Skeletal muscle tissue (tissue), 4 donors: ENCODE results near the gene MAS1L. TPM values are rescaled to one million over a fixed set of nuclear protein-coding genes. Genes with fewer than 3 reads are reported as not detected.

Experiments used
- H3K27ac ChIP-seq: one replicate; pipeline ENCODE4 v1.7.0; 2013; ENCODE audit warnings: mild to moderate bottlenecking, low read depth, low read length, inconsistent platforms
- H3K27me3 ChIP-seq, 3 donors: one replicate each; pipeline ENCODE4 v1.7.0; 2013; ENCODE audit warnings: low read length in 3 of 3; ENCODE audit not compliant: control insufficient read depth in 3 of 3, insufficient read depth in 3 of 3
- H3K36me3 ChIP-seq, 3 donors: one replicate each; pipeline ENCODE4 v1.7.0; 2013; ENCODE audit warnings: low read length in 3 of 3; ENCODE audit not compliant: control insufficient read depth in 3 of 3, insufficient read depth in 3 of 3
- H3K4me1 ChIP-seq, 3 donors: one replicate each; pipeline ENCODE4 v1.7.0; 2013; ENCODE audit warnings: low read length in 3 of 3, mild to moderate bottlenecking in 3 of 3; ENCODE audit not compliant: control insufficient read depth in 3 of 3, insufficient read depth in 3 of 3
- H3K4me3 ChIP-seq, 3 donors: one replicate each; pipeline ENCODE4 v1.7.0; 2013; ENCODE audit warnings: low read length in 3 of 3
- H3K9ac ChIP-seq, 3 donors: one replicate each; pipeline ENCODE4 v1.7.0; 2013; ENCODE audit warnings: low read length in 3 of 3, mild to moderate bottlenecking in 3 of 3, moderate library complexity in 2 of 3, low read depth in 1 of 3
- H3K9me3 ChIP-seq, 3 donors: one replicate each; pipeline ENCODE4 v1.7.0; 2013; ENCODE audit warnings: low read length in 3 of 3; ENCODE audit not compliant: control insufficient read depth in 3 of 3
- total RNA-seq: library from RNA; depleted of rRNA; stranded (reverse); fragments of >200 nt; gene quantifications from one replicate; pipeline ENCODE4 v1.2.3, GENCODE V29; 2014
- donor health status: Osteomylitis.

Gene MAS1L
- total RNA-seq, 1 donor from 2014 or later = not detected

GRCh38 chr6:29525311-29525639 lies 37.5 kb upstream of the MAS1L start:
- H3K9ac ChIP-seq = no peak overlapping the region
- H3K27me3 ChIP-seq = no peaks in the 10 kb centered on the region
- H3K36me3 ChIP-seq = no peaks in the 10 kb centered on the region
- H3K4me3 ChIP-seq = no peak overlapping the region
- H3K27ac ChIP-seq = no peak overlapping the region
- no peaks in the 10 kb centered on the region for H3K4me1 ChIP-seq
- no peaks in the 10 kb centered on the region for H3K9me3 ChIP-seq

- Histone ChIP-seq H3K9me3 (no peaks in the 10 kb centered on the region), H3K36me3 (no peaks in the 10 kb centered on the region), H3K27me3 (no peaks in the 10 kb centered on the region), H3K27ac (no peak overlapping the region), H3K4me3 (no peak overlapping the region), H3K9ac (no peak overlapping the region), H3K4me1 (no peaks in the 10 kb centered on the region)
Measured at GRCh38 chr6:29524444-29525310, 36.9 kb upstream of the MAS1L start.

- no peak overlapping the region for H3K4me3 ChIP-seq
- H3K27me3 ChIP-seq = no peaks in the 10 kb centered on the region
- no peaks in the 10 kb centered on the region for H3K4me1 ChIP-seq
- H3K36me3 ChIP-seq = no peaks in the 10 kb centered on the region
- no peaks in the 10 kb centered on the region for H3K9me3 ChIP-seq
- no peak overlapping the region for H3K9ac ChIP-seq
- no peak overlapping the region for H3K27ac ChIP-seq
Measured at GRCh38 chr6:29524044-29524443, 36.3 kb upstream of the MAS1L start.

GRCh38 chr6:29522227-29522626 lies 34.5 kb upstream of the MAS1L start:
- no peak overlapping the region for H3K4me3 ChIP-seq
- H3K9me3 ChIP-seq = no peaks in the 10 kb centered on the region
- no peaks in the 10 kb centered on the region for H3K36me3 ChIP-seq
- H3K27me3 ChIP-seq = no peaks in the 10 kb centered on the region
- H3K4me1 ChIP-seq = no peaks in the 10 kb centered on the region
- no peak overlapping the region for H3K9ac ChIP-seq
- H3K27ac ChIP-seq = no peak overlapping the region

GRCh38 chr6:29521006-29521680 lies 33.4 kb upstream of the MAS1L start:
- peaks cover 0 to 3% (median 0%) of the 10 kb centered on the region in 3 donors for H3K9me3 ChIP-seq
- H3K27me3 ChIP-seq = no peaks in the 10 kb centered on the region
- H3K4me3 ChIP-seq = no peak overlapping the region
- no peaks in the 10 kb centered on the region for H3K4me1 ChIP-seq
- H3K36me3 ChIP-seq = no peaks in the 10 kb centered on the region
- no peak overlapping the region for H3K27ac ChIP-seq
- no peak overlapping the region for H3K9ac ChIP-seq

- H3K36me3 ChIP-seq = no peaks in the 10 kb centered on the region
Measured at GRCh38 chr6:29520232-29520631, 32.5 kb upstream of the MAS1L start.

GRCh38 chr6:29519291-29520010 lies 31.7 kb upstream of the MAS1L start:
- H3K4me1 ChIP-seq = no peaks in the 10 kb centered on the region
- no peak overlapping the region for H3K4me3 ChIP-seq
- H3K27me3 ChIP-seq = peaks cover 0 to 2% (median 0%) of the 10 kb centered on the region in 3 donors
- no peak overlapping the region for H3K9ac ChIP-seq
- no peak overlapping the region for H3K27ac ChIP-seq
- no peaks in the 10 kb centered on the region for H3K36me3 ChIP-seq
- H3K9me3 ChIP-seq = peaks cover 0 to 3% (median 0%) of the 10 kb centered on the region in 3 donors

More at GRCh38 chr6:29520232-29520631, 32.5 kb upstream of the MAS1L start:
- H3K4me1 ChIP-seq = no peaks in the 10 kb centered on the region
- H3K9me3 ChIP-seq = peaks cover 0 to 3% (median 0%) of the 10 kb centered on the region in 3 donors
- no peak overlapping the region for H3K4me3 ChIP-seq
- H3K9ac ChIP-seq = no peak overlapping the region
- H3K27me3 ChIP-seq = no peaks in the 10 kb centered on the region
- H3K27ac ChIP-seq = no peak overlapping the region

GRCh38 chr6:29517728-29518440 lies 30.1 kb upstream of the MAS1L start:
- peaks cover 0 to 3% (median 0%) of the 10 kb centered on the region in 3 donors for H3K9me3 ChIP-seq
- peaks cover 0 to 3% (median 0%) of the 10 kb centered on the region in 3 donors for H3K27me3 ChIP-seq

GRCh38 chr6:29517245-29517644 lies 29.5 kb upstream of the MAS1L start:
- Histone ChIP-seq H3K4me3 (no peak overlapping the region), H3K4me1 (no peaks in the 10 kb centered on the region), H3K9ac (no peak overlapping the region), H3K36me3 (no peaks in the 10 kb centered on the region), H3K27me3 (peaks cover 0 to 3% (median 0%) of the 10 kb centered on the region in 3 donors), H3K9me3 (peaks cover 0 to 3% (median 0%) of the 10 kb centered on the region in 3 donors), H3K27ac (no peak overlapping the region)

More at GRCh38 chr6:29517728-29518440, 30.1 kb upstream of the MAS1L start:
- Histone ChIP-seq H3K4me3 (no peak overlapping the region), H3K36me3 (no peaks in the 10 kb centered on the region), H3K9ac (no peak overlapping the region), H3K27ac (no peak overlapping the region), H3K4me1 (no peaks in the 10 kb centered on the region)
